Cardiac fibroblast (primary cell): ENCODE data around the gene RELA.

Experiments used
- DNase-seq, 2 donors: peaks; one replicate each; pipeline versions ENCODE4 v3.0.0 to v3.0.0-alpha.2; 2010; ENCODE audit warnings: low read depth in 2 of 2
- H3K4me3 ChIP-seq, 2 donors: replicated peaks in 1 of 2; 1 replicate in 1 of 2; 2 replicates in 1 of 2; pipeline ENCODE4 v1.5.1; 2011; ENCODE audit warnings: low read depth in 2 of 2, low read length in 2 of 2, mild to moderate bottlenecking in 2 of 2, moderate library complexity in 1 of 2
- TF ChIP-seq, protein P1 (sequence below): IDR thresholded peaks from one replicate; pipeline ENCODE4 v1.5.1; 2011; ENCODE audit warnings: low read depth, mild to moderate bottlenecking, low read length, inconsistent platforms

The RELA gene

DNA sequence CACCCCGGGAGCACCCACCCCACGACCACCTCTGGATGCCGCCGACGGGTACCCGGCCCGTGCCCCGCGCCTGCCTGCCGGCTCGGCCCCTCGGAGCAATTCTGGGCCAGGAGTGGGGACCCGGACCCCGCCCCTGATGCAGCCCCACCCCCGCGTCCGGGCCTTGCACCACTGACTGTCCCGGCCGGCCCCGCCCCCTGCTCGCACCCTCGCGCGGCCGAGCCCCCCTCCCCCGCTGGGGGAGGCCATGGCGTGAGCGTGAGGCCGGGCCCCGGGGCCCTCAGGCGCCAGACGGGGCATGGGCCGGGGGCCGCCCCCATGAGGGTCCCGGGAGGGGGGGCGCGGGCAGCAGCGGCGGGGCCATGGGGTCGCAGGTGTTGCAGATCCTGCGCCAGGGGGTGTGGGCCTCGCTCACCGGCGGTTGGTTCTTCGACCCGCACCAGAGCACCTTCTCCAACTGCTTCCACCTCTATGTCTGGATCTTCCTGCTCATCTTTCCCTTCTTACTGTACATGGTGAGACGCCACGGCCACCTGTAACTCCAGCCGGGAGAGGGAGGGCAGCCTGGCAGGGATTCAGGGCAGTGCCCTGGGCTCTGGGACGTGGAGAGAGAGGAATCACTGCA, 46.7 kb downstream of the RELA start:
- TF ChIP-seq, protein P1, sequence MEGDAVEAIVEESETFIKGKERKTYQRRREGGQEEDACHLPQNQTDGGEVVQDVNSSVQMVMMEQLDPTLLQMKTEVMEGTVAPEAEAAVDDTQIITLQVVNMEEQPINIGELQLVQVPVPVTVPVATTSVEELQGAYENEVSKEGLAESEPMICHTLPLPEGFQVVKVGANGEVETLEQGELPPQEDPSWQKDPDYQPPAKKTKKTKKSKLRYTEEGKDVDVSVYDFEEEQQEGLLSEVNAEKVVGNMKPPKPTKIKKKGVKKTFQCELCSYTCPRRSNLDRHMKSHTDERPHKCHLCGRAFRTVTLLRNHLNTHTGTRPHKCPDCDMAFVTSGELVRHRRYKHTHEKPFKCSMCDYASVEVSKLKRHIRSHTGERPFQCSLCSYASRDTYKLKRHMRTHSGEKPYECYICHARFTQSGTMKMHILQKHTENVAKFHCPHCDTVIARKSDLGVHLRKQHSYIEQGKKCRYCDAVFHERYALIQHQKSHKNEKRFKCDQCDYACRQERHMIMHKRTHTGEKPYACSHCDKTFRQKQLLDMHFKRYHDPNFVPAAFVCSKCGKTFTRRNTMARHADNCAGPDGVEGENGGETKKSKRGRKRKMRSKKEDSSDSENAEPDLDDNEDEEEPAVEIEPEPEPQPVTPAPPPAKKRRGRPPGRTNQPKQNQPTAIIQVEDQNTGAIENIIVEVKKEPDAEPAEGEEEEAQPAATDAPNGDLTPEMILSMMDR: no peak
- peak; percentile 17 to 27 for DNase-seq

DNA sequence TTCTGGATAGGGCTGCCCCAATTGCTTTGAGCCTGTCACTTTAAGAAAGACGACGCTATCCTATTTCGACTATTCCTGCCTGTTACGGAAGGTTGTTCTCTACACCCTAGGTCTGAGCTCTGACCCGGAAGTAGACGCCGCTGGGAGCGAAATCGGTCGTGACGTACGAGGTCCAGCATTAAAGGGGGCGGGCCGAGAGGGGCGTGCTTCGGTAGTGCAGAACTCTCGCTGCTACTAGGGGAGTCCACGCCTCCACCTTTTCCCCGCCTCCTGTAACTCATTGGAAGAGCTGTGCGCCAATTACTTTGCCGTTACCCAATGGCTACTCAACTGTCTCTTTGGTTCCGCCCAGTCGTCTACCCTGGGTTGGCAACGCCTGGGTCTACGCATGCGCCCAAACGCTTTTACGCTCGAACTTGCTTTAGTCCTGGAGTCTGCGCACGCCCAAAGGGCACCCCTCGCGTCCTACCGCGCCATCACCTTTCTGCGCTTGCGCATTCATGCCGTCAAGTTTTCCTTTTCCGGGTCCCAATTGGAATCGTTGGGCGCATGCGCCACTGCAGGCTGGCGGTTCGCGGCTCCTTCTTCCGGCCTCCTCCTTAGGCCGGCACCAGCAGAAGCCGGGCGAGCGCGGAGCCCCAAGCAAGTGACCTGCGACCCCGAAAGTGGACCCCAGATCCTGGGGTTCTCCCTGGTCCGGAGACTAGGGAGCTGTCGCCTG, 47.3 kb downstream of the RELA start, which contains the start of gene PCNX3:
TSS of gene PCNX3 (plus strand) at position 548 of the 721 bp plus-strand sequence. CDS start 536 bp downstream, outside the sequence.
- H3K4me3 ChIP-seq: peak within 1 kb of the TSS; percentile 81 to 95
- peak; percentile 100 for DNase-seq
- TF ChIP-seq, protein P1: no peak

More for the DNA sequence above, 46.7 kb downstream of the RELA start:
- H3K4me3 ChIP-seq: peak overlapping the region; percentile 74 to 95

DNA sequence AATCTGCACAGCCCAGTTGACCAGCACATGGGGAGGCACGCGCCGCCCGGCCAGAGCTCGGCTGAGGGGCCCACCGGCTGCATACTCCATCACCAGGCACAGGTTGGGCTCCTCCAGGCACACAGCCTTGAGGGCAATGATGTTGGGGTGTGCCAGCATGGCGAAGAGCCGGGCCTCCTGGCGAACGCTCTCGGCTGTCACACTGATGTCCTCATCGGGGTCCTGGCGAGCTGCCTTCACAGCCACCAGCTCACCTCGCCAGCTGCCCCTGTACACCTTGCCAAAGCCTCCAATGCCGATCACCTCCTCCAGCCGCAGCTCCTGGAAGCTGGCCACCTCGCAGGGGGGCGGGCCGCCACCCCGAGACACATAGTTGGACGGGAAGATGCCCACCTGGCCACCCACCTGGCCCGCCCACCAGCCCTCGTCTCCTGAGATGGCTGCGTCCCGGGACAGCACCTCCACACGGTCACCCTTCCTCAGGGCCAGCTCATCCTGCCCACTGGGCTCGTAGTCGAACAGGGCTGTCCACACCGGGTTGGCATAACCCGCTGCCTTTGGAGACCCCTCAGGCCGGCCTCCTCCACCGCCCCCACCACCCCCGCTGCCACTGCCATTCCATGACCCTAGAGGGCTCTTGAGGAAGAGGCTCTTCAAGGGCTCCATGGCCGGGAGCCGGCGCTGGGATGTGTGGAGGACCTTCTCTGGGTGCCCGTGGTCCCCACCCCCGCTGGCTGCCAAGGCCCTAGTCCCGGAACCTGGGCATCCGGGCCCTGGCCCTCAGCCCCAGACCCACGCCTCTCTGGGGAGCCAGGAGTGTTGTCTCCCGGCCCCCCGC, 49.4 kb downstream of the RELA start:
- peak in 1 of 2 donors; percentile 17 for DNase-seq
- peak overlapping the region; percentile 81 to 85 for H3K4me3 ChIP-seq
- TF ChIP-seq, protein P1: no peak

DNA sequence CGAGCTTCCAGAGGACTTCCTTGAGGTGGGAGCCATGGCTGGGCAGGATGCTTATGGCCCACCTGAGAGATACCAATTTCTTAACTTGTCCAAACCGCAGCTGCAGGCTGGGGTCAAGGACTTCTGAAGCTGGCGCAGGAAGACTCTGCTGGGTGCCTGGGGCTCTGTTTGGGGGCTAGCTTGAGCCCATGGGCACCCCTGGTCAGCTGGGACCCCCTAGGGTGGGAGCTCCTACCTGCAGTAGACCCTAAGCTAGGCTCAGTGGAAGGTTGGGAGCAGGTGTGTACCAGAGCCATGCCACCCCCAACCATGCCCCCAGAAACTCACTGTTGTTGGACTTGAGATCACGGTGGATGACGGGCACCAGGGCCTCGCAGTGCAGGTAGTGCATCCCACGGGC, 50.0 kb downstream of the RELA start:
- TF ChIP-seq, protein P1: no peak
- peak overlapping the region; percentile 81 to 85 for H3K4me3 ChIP-seq
- no peak for DNase-seq

DNA sequence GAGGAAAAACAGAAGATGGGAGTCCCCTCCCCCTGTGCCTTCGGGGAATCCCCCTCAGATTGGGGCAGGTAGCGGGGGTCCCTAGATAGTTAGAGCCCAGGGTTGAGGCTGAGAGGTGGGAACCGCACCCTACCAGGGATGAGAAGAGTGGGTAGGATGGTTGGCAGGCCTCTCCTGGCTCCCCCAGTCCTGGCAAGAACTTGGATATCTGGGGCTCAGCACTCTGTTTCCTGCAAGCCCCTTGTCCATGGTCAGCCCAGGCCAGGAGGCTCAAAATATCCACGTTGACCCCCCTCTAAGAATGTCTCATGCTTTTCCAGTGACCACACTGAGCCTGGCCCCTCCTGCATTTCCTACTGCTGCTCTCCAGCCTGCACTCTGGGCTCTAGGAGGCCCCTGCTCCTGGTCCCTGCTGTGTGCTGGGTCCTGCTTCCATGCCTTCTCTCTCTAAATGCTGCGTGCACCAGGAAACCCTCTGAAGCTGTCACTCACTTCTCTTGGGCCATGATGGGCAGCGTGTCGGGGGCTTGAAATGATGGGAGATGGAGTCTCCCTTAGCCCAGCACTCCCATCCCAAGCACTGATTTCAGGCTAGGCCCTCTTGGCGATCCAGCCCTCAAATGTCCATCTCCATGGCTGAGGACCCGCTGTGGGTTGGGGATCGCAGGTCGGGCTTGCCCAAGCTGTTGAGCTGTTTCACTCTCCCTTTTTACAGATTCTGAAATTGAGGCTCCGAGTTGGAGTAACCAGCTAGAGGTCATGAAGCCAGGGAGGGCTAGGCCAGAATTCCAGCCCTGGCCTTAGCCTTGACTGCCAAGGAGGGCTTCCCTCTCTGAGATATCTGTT, 50.7 kb downstream of the RELA start:
- TF ChIP-seq, protein P1: no peak
- DNase-seq: peak; percentile 36 to 55
- H3K4me3 ChIP-seq: peak overlapping the region; percentile 81 to 85
